Liver (tissue), 3 donors: Measurements from ENCODE around the gene AHSG.

Experiments
- CTCF ChIP-seq: fragments of 150-350 bp; IDR thresholded peaks from 2 replicates; pipeline ENCODE4 v1.5.1; 2017; ENCODE audit warnings: improper control_type of control experiment, low read depth, low read length; ENCODE audit not compliant: missing input control
- JUND ChIP-seq, 2 donors: IDR thresholded peaks; 2 replicates each; pipeline ENCODE4 v1.6.1; 2016; ENCODE audit warnings: antibody characterized with exemption in 2 of 2
- MAX ChIP-seq: IDR thresholded peaks from 2 replicates; pipeline ENCODE4 v1.6.1; 2016; ENCODE audit warnings: antibody characterized with exemption
- RAD21 ChIP-seq, 2 donors: IDR thresholded peaks; 2 replicates each; pipeline ENCODE4 v1.6.1; 2016; ENCODE audit warnings: antibody characterized with exemption in 2 of 2, mild to moderate bottlenecking in 2 of 2
- REST ChIP-seq: IDR thresholded peaks from 2 replicates; pipeline ENCODE4 v1.6.1; 2016; ENCODE audit warnings: antibody characterized with exemption, mild to moderate bottlenecking
- YY1 ChIP-seq: IDR thresholded peaks from 2 replicates; pipeline ENCODE4 v1.6.1; 2016; ENCODE audit warnings: antibody characterized with exemption, mild to moderate bottlenecking
- donor health status: healthy.
- donor health status: healthy.

GRCh38 chr3:186587183-186587582 lies 25.7 kb upstream of the AHSG start:
- TF ChIP-seq REST (no peak), MAX (no peak), CTCF (no peak), YY1 (no peak), RAD21 (IDR thresholded peaks at IDR 0.05) (no peak), JUND (IDR thresholded peaks at IDR 0.05) (no peak)
